MCF 10A (cell line): Measurements from ENCODE around the gene CCDC179. TPM values are rescaled to one million over a fixed set of nuclear protein-coding genes. Genes with fewer than 3 reads are reported as not detected.

Experiments used
- BruUV-seq: library from RNA; stranded (reverse); fragments of 400-500 nt; replicated peaks from 2 replicates; lab custom pipeline; 2021; lab: Mats Ljungman, UMichigan
- CTCF ChIA-PET: fragments of 300-600 bp; sonication (Branson Sonifier 250); formaldehyde crosslinking; extraction: SDS; loops from one replicate; lab custom pipeline; 2021; ENCODE audit warnings: antibody characterized with exemption, inconsistent platforms; lab: Yijun Ruan, JAX
- POLR2A ChIA-PET: fragments of 300-600, 350-650 bp; sonication (Branson Sonifier 250); formaldehyde crosslinking; extraction: SDS; loops from one replicate; lab custom pipeline; 2020; ENCODE audit warnings: antibody characterized with exemption, inconsistent platforms; lab: Yijun Ruan, JAX
- DNase-seq: peaks from one replicate; pipeline ENCODE4 v3.0.0-alpha.2; 2018; ENCODE audit not compliant: unreplicated experiment
- H3K27ac Mint-ChIP-seq: one replicate; pipeline ENCODE4 v1.8.0; 2022; ENCODE audit warnings: mild to moderate bottlenecking, low read depth, mixed read lengths; ENCODE audit not compliant: unreplicated experiment
- H3K27me3 Mint-ChIP-seq: one replicate; pipeline ENCODE4 v1.8.0; 2022; ENCODE audit warnings: mixed read lengths; ENCODE audit not compliant: insufficient read depth, unreplicated experiment
- H3K36me3 Mint-ChIP-seq: one replicate; pipeline ENCODE4 v1.8.0; 2022; ENCODE audit warnings: mild to moderate bottlenecking, moderate library complexity, mixed read lengths; ENCODE audit not compliant: insufficient read depth, unreplicated experiment
- H3K4me1 Mint-ChIP-seq: one replicate; pipeline ENCODE4 v1.8.0; 2022; ENCODE audit warnings: mixed read lengths; ENCODE audit not compliant: insufficient read depth, unreplicated experiment
- H3K4me3 Mint-ChIP-seq: one replicate; pipeline ENCODE4 v1.8.0; 2022; ENCODE audit warnings: mild to moderate bottlenecking, moderate library complexity, mixed read lengths; ENCODE audit not compliant: unreplicated experiment
- H3K9me3 Mint-ChIP-seq: one replicate; pipeline ENCODE4 v1.8.0; 2022; ENCODE audit warnings: mixed read lengths; ENCODE audit not compliant: unreplicated experiment
- intact Hi-C: fragments of 100-400 bp; cut with micrococcal nuclease; formaldehyde crosslinking; loops from 2 replicates; pipeline ENCODE4 v1.14.1; 2022
- total RNA-seq: library from RNA; stranded (reverse); gene quantifications from 2 replicates; pipeline ENCODE4 v1.2.3, GENCODE V29; 2022
- TF ChIP-seq, protein P1 (sequence below): fragments of 200-600 bp; IDR thresholded peaks from one replicate; pipeline ENCODE4 v1.8.0; 2022; ENCODE audit warnings: antibody characterized with exemption, mild to moderate bottlenecking; ENCODE audit not compliant: unreplicated experiment

The CCDC179 gene
- total RNA-seq, 1 experiment from 2014 or later, result not detected

DNA sequence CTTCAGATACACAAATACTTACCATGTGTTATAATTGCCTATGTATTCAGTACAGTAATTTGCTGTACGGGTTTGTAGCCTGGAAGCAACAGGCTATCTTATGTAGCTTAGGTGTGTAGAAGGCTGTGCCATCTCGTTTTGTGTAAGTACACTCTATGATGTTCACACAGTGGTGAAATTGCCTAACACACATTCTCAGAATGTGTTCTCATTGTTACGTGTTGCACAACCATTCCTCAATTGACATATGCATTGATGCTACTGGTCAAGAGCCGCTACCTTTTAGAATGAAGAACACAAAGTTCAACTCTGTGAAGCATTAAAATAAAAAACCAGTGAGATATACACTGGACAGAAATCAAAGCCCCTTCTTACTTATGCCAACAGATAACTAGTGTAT, 57.4 kb downstream of the CCDC179 start:
- Mint-ChIP-seq H3K36me3 (no peaks in the 10 kb centered on the region), H3K27ac (no peak overlapping the region), H3K4me3 (no peak overlapping the region), H3K27me3 (no peaks in the 10 kb centered on the region), H3K4me1 (no peaks in the 10 kb centered on the region), H3K9me3 (no peaks in the 10 kb centered on the region)
- DNase-seq, result peak; percentile 3
- TF ChIP-seq, protein P1, sequence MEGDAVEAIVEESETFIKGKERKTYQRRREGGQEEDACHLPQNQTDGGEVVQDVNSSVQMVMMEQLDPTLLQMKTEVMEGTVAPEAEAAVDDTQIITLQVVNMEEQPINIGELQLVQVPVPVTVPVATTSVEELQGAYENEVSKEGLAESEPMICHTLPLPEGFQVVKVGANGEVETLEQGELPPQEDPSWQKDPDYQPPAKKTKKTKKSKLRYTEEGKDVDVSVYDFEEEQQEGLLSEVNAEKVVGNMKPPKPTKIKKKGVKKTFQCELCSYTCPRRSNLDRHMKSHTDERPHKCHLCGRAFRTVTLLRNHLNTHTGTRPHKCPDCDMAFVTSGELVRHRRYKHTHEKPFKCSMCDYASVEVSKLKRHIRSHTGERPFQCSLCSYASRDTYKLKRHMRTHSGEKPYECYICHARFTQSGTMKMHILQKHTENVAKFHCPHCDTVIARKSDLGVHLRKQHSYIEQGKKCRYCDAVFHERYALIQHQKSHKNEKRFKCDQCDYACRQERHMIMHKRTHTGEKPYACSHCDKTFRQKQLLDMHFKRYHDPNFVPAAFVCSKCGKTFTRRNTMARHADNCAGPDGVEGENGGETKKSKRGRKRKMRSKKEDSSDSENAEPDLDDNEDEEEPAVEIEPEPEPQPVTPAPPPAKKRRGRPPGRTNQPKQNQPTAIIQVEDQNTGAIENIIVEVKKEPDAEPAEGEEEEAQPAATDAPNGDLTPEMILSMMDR, result no peak
- BruUV-seq, result no TSS peak
- POLR2A ChIA-PET, result no interaction called here
- CTCF ChIA-PET, result interaction anchor here (1.0 kb wide), 1 partner anchor 15 kb away, joined by 3 read pairs; no protein-coding TSS in a partner anchor
- intact Hi-C loops, result no loop called here

DNA sequence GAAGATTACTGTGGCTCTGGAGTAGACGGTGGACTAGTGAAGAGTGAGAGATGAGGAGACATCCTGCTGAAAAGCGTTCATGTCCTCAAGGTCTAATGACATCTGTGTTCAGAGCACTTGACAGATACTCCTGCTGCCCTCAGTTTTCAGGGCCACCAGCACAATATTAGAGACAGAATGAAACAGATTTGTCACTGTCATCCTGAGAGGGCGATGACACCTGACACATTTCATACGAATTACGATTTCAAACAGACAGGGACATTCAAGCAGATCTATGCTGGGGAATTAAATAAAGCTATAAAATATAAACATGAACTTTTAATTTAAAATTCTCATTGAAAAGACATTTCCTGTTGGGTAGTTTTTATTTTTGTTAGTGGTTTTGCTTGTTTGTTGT, 59.8 kb downstream of the CCDC179 start:
- CTCF ChIA-PET, result interaction anchor here (0.6 to 2.3 kb wide), 3 partner anchors 13 to 221 kb away, joined by 3 to 12 read pairs (median 3); no protein-coding TSS in a partner anchor
- BruUV-seq, result no TSS peak
- H3K4me3 Mint-ChIP-seq, result no peak overlapping the region
- no peaks in the 10 kb centered on the region for H3K4me1 Mint-ChIP-seq
- TF ChIP-seq, protein P1, result no peak
- intact Hi-C loops, result no loop called here
- H3K27ac Mint-ChIP-seq, result no peak overlapping the region
- H3K27me3 Mint-ChIP-seq, result peaks cover 3% of the 10 kb centered on the region
- DNase-seq, result no peak
- POLR2A ChIA-PET, result no interaction called here
- H3K36me3 Mint-ChIP-seq, result no peaks in the 10 kb centered on the region
- H3K9me3 Mint-ChIP-seq, result no peaks in the 10 kb centered on the region

DNA sequence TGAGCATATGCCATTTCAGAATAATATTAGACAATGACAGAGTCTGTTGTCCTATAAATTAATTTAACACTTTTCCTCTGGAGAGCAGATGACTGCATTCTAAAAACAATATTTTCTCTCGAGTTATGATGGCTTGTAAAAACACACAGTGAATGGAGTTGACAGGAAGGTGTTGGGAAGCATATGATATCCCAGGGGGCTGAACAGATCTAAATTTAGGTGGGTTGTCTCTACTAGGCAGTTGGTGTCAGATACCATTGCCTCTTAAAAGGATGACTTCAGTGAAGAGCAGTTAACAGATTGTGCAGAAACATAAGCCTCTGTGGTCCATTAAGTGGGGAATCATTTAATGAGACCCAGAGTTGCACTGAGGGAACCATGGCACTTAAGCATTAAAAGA, 61.4 kb downstream of the CCDC179 start:
- H3K4me1 Mint-ChIP-seq, result no peaks in the 10 kb centered on the region
- intact Hi-C loops, result no loop called here
- CTCF ChIA-PET, result interaction anchor here (1.4 kb wide), 1 partner anchor 11 kb away, joined by 6 read pairs; no protein-coding TSS in a partner anchor

DNA sequence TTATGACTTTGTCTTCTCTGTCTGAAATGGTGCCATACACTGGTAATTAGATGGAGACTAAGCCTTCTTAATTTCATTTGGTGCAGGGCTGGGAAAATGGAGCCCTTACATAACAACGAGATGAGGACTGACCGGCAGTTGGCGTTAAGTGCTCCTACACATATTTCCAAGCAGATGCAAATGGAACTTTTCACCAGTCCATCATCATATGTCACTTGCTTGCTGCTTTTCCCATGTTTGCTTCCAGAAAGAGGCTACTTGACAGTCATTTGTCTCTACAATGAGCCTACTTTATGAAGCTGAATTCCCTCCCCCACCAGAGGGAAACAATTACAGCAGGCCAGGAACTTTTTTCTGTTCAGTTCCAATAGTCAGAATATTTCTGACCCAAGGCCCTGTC, 63.2 kb downstream of the CCDC179 start:
- ChIA-PET CTCF (interaction anchor here (0.8 to 1.3 kb wide), 2 partner anchors 9 to 257 kb away, joined by 3 to 4 read pairs; no protein-coding TSS in a partner anchor), POLR2A (no interaction called here)
- no peaks in the 10 kb centered on the region for H3K4me1 Mint-ChIP-seq
- H3K36me3 Mint-ChIP-seq, result no peaks in the 10 kb centered on the region
- intact Hi-C loops, result no loop called here
- H3K27ac Mint-ChIP-seq, result no peak overlapping the region
- H3K27me3 Mint-ChIP-seq, result peaks cover 15% of the 10 kb centered on the region
- DNase-seq, result no peak
- TF ChIP-seq, protein P1, result no peak
- no peaks in the 10 kb centered on the region for H3K9me3 Mint-ChIP-seq
- no TSS peak for BruUV-seq
- H3K4me3 Mint-ChIP-seq, result no peak overlapping the region

More for the DNA sequence above, 61.4 kb downstream of the CCDC179 start:
- no peaks in the 10 kb centered on the region for H3K36me3 Mint-ChIP-seq
- BruUV-seq, result no TSS peak
- no peak overlapping the region for H3K4me3 Mint-ChIP-seq
- TF ChIP-seq, protein P1, result no peak
- H3K27ac Mint-ChIP-seq, result no peak overlapping the region
- H3K27me3 Mint-ChIP-seq, result peaks cover 15% of the 10 kb centered on the region
- no peak for DNase-seq
- no peaks in the 10 kb centered on the region for H3K9me3 Mint-ChIP-seq
- POLR2A ChIA-PET, result no interaction called here

Other genes with a start within 250 kb of the CCDC179 start
- 10.7 and 13.6 TPM in 2 replicates for gene FANCF, start 234.7 kb downstream of the CCDC179 start, total RNA-seq
- 1.4 TPM in 2 replicates for gene GAS2, start 193.9 kb downstream of the CCDC179 start, total RNA-seq
- gene SVIP, start 30.7 kb downstream of the CCDC179 start, total RNA-seq, result 8.6 and 8.8 TPM in 2 replicates